ENCODE data around the gene ZNF516.

ZNF516 gene

DNA sequence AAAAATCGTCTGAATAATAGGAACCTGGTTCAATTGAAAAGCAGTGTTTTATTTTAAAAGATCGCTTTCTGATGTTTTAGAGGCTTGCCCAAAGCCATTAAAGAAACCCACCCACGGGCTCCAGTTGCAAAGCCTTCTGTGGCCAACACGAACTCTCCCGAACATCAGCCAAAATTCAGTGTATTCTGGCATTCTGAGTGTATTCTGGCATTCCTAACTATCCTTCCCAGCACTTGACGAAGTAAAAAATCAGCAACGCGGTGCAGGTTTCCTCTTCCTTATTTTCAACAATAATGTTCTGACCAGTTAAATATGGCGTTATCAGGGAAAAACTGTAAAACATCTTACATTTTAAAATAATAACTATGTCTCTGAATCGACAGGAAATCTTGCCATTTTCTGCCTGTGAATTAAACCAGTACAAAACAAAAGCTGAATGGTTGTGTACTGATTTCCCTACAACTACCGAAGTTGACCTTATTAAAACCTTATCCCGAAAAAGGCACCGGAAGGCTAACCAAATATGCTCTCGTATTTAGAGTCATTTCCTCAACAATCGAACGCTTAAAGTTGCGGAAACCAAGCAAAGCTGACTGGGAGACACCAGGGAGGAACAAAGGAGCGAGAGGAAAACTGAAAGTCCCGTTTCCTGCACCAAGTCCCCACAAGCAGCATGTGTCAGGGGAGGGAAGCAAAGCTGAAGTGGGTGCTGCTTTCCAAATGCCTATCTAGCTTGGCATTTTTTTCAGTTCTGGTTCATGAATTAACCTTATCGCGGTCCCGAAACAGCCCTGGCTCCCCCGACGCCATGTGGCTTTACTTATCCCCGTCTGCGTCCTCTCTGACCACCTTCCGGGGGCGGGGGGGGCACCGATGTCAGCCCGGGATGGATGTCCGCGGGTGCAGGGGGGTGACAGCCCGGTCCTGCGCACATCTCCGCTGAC, 44.3 kb downstream of the ZNF516 start:
- TF ChIP-seq TCF12 (IDR thresholded peaks at IDR 0.05; ENCODE audit: low read depth) (no peak), YY1 (IDR thresholded peaks at IDR 0.05; ENCODE audit: low read depth) (no peak), EP300 (IDR thresholded peaks at IDR 0.05; ENCODE audit: borderline replicate concordance) (no peak), FOXM1 (IDR thresholded peaks at IDR 0.05; ENCODE audit: borderline replicate concordance, low read depth) (no peak), TAF1 (IDR thresholded peaks at IDR 0.05; ENCODE audit: low read depth) (no peak), NFIC (IDR thresholded peaks at IDR 0.05) (no peak), CEBPB (IDR thresholded peaks at IDR 0.05) (no peak), TEAD4 (IDR thresholded peaks at IDR 0.05) (no peak), ZBTB7A (IDR thresholded peaks at IDR 0.05; ENCODE audit: low read depth) (no peak), RAD21 (IDR thresholded peaks at IDR 0.05; ENCODE audit: low read depth) (no peak), CREB1 (IDR thresholded peaks at IDR 0.05; ENCODE audit: low read depth) (no peak), EGR1 (IDR thresholded peaks at IDR 0.05) (no peak)
- TF ChIP-seq, protein P1, sequence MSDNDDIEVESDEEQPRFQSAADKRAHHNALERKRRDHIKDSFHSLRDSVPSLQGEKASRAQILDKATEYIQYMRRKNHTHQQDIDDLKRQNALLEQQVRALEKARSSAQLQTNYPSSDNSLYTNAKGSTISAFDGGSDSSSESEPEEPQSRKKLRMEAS (IDR thresholded peaks at IDR 0.05) = no peak
- TF ChIP-seq, protein P2, sequence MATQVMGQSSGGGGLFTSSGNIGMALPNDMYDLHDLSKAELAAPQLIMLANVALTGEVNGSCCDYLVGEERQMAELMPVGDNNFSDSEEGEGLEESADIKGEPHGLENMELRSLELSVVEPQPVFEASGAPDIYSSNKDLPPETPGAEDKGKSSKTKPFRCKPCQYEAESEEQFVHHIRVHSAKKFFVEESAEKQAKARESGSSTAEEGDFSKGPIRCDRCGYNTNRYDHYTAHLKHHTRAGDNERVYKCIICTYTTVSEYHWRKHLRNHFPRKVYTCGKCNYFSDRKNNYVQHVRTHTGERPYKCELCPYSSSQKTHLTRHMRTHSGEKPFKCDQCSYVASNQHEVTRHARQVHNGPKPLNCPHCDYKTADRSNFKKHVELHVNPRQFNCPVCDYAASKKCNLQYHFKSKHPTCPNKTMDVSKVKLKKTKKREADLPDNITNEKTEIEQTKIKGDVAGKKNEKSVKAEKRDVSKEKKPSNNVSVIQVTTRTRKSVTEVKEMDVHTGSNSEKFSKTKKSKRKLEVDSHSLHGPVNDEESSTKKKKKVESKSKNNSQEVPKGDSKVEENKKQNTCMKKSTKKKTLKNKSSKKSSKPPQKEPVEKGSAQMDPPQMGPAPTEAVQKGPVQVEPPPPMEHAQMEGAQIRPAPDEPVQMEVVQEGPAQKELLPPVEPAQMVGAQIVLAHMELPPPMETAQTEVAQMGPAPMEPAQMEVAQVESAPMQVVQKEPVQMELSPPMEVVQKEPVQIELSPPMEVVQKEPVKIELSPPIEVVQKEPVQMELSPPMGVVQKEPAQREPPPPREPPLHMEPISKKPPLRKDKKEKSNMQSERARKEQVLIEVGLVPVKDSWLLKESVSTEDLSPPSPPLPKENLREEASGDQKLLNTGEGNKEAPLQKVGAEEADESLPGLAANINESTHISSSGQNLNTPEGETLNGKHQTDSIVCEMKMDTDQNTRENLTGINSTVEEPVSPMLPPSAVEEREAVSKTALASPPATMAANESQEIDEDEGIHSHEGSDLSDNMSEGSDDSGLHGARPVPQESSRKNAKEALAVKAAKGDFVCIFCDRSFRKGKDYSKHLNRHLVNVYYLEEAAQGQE (IDR thresholded peaks at IDR 0.05; ENCODE audit: low read depth) = no peak
- TF ChIP-seq, protein P3, sequence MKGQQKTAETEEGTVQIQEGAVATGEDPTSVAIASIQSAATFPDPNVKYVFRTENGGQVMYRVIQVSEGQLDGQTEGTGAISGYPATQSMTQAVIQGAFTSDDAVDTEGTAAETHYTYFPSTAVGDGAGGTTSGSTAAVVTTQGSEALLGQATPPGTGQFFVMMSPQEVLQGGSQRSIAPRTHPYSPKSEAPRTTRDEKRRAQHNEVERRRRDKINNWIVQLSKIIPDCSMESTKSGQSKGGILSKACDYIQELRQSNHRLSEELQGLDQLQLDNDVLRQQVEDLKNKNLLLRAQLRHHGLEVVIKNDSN (IDR thresholded peaks at IDR 0.05) = no peak

DNA sequence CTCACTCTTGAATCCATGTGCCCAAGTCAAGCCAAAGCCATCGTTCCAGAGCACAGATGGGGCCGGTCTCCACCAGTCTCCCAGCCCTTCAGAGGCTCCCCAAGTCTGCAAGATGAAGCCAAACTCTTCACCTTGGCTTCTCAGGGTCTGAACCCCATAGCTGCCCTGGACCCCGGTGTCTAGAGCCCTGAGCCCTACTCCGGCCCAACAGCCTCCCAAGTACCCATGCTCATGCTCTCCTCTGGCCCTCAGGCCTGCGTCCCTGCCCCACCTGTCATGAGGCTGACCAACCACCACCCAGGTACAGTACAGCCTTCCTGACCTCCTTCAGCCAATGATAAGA, 46.0 kb downstream of the ZNF516 start:
- TF ChIP-seq TAF1 (IDR thresholded peaks at IDR 0.05; ENCODE audit: low read depth) (no peak), EGR1 (IDR thresholded peaks at IDR 0.05) (no peak), NFIC (IDR thresholded peaks at IDR 0.05) (no peak), CREB1 (IDR thresholded peaks at IDR 0.05; ENCODE audit: low read depth) (no peak), ZBTB7A (IDR thresholded peaks at IDR 0.05; ENCODE audit: low read depth) (no peak), FOXM1 (IDR thresholded peaks at IDR 0.05; ENCODE audit: borderline replicate concordance, low read depth) (no peak), YY1 (IDR thresholded peaks at IDR 0.05; ENCODE audit: low read depth) (no peak)
- TF ChIP-seq, protein P3 (IDR thresholded peaks at IDR 0.05) = no peak

DNA sequence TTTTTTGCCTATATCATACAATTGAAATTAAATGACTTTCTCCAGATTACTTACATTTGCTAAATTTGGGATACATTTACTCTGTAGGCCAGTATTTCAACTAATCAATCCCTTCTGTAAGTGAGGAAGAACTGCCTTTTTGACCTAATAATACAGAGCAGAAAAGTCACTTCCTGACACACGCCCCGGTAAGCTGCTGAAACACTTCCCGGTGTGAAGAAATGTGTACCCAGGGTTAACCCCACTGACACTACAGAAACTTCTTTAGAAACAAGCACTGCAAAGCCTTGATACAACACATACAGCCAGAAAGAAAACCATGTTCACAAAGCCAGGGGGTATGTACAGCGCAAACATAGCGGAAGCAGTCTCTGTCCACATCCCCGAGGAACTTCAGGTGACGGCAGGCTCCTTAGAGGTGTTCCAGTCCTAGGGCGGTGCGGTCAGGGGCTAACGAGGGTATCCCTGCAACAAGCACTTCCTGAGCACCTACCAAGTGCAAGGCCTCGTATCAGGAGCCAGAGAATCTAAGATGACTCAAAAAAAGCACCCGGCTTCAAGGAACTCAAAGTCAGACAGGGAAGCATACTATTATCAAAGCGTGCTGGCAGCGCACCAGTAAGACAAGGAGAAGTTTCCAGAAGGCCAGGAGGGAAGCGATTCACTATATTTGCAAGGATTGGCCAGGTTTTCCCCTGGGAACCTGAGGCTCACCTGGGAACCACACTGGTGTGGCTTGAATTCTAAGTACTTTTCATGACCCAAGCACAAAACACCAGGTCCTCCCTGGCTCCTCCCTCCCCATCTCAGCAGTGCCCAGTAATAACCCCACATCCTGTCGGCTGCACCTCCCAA, 46.6 kb downstream of the ZNF516 start:
- TF ChIP-seq NFIC (IDR thresholded peaks at IDR 0.05) = no peak
- no peak for TF ChIP-seq TEAD4 (IDR thresholded peaks at IDR 0.05)

DNA sequence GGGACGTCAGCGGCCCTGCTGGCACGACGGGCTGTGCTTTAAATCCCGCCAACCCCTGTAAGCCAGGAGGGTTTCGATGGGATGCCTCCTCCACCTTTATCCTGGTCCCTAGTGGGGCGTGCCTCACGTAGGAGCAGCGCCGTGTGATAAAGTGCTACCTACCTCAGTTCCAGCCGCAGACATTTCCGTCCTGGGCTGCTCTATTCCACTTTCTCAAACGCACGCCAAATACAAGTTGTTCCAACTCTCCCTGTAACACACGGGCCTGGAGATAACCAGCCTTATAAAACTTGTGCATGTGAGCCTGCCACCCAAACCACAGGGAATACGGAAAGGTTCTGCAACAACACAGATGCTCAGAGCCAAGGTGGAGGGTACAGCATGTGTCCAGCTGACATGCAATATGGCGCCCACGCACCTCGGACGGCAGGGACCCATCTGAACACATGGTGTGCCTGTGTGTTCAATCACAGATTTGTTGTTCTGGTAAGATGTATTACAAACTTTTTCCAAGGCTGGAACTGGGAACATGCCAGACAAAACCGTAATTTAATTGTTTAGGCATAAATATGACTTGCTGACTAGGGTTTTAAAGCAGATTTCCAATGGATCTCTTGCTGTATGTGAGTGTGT, 47.7 kb downstream of the ZNF516 start:
- TF ChIP-seq TAF1 (IDR thresholded peaks at IDR 0.05; ENCODE audit: low read depth) = no peak
- no peak for TF ChIP-seq NFIC (IDR thresholded peaks at IDR 0.05)
- no peak for TF ChIP-seq TEAD4 (IDR thresholded peaks at IDR 0.05)
- TF ChIP-seq, protein P3 (IDR thresholded peaks at IDR 0.05) = no peak
- TF ChIP-seq TCF12 (IDR thresholded peaks at IDR 0.05; ENCODE audit: low read depth) = no peak
- no peak for TF ChIP-seq EGR1 (IDR thresholded peaks at IDR 0.05)

DNA sequence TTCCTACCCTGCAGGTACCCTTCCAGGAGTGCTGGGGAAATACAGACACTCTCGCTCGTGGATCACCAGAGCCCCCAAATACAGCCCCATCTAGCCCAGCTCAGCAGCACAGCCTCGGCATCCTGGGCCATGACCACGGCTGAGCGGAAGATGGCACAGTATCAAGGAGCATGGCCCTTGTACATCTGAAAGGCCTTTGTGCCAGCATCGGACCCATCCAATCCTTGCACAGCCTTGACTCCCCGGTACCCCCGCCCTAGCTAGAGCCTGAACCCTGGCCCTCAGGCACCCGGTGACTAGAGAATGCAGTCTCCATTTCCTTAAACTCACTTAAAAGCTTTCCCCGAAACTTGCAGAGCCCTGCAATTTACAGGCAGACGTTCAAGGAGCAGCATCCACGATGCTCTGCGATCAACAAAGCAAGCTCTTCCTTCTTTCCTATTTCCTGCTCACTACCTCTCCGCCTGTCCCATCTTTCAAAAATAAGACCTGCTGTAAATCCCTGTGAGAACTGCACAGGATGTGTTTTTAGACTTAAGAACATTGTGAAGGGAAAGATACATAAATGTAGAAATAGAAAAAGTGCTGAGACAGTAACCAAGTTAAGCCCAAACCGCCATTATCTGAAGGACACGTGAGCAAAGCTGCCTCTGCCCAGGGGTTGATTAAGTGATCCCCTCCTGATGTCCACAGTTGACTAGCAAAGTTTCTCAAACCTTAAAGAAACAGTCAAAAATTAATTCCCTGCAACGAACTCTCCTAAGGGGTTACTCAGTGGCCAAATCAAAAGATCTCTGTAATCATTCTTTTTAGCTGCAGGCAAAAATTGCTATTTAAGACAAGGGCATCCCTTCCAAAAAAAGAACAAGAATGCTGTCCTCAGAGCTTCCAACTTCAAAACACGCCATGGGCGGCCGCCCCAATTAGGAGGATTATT, 48.5 kb downstream of the ZNF516 start:
- TF ChIP-seq TAF1 (IDR thresholded peaks at IDR 0.05; ENCODE audit: low read depth) (no peak), CEBPB (IDR thresholded peaks at IDR 0.05) (no peak), ZBTB7A (IDR thresholded peaks at IDR 0.05; ENCODE audit: low read depth) (no peak)
- TF ChIP-seq, protein P3 (IDR thresholded peaks at IDR 0.05) = no peak
- TF ChIP-seq, protein P1 (IDR thresholded peaks at IDR 0.05) = no peak
- TF ChIP-seq, protein P2 (IDR thresholded peaks at IDR 0.05; ENCODE audit: low read depth) = no peak
